ENCODE results near the gene INPP5J. TPM values are rescaled to one million over a fixed set of nuclear protein-coding genes. Genes with fewer than 3 reads are reported as not detected.
"Not testable (repeated sequence)": the region's sequence is repeated elsewhere in the genome, so short reads cannot be mapped to it uniquely, and the experiment has no call there.

INPP5J gene
- total and polyA plus RNA-seq, 9 of the 15 experiments (the other 6 are each of a cell fraction or from before 2014, with no cell fraction given), result 0.10 to 6.3 (median 4.8) TPM

DNA sequence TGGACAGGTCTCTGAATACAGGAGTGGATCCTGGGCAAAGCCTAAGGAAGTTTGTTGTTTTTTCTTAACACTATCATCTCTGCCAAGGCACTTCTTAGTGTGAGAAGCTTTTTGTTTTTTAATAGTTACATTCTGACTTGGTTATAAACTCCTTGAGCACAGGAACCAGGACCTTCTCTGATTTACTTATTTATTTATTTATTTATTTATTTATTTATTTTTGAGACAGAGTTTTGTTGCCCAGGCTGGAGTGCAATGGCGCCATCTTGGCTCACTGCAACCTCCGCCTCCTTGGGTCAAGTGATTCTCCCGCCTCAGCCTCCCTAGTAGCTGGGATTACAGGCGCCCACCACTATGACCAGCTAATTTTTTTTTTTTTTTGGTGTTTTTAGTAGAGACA, 48.2 kb downstream of the INPP5J start:
- H3K9me1 ChIP-seq (ENCODE audit: control insufficient read depth, insufficient read depth, low read length), result no peaks in the 10 kb centered on the region
- no peaks in the 10 kb centered on the region for H3K36me3 ChIP-seq (ENCODE audit: control insufficient read depth, insufficient read depth, low read length)
- no peak for TF ChIP-seq EZH2 (IDR thresholded peaks at IDR 0.05; ENCODE audit: borderline replicate concordance, low read depth, low read length)
- TF ChIP-seq, protein P1, sequence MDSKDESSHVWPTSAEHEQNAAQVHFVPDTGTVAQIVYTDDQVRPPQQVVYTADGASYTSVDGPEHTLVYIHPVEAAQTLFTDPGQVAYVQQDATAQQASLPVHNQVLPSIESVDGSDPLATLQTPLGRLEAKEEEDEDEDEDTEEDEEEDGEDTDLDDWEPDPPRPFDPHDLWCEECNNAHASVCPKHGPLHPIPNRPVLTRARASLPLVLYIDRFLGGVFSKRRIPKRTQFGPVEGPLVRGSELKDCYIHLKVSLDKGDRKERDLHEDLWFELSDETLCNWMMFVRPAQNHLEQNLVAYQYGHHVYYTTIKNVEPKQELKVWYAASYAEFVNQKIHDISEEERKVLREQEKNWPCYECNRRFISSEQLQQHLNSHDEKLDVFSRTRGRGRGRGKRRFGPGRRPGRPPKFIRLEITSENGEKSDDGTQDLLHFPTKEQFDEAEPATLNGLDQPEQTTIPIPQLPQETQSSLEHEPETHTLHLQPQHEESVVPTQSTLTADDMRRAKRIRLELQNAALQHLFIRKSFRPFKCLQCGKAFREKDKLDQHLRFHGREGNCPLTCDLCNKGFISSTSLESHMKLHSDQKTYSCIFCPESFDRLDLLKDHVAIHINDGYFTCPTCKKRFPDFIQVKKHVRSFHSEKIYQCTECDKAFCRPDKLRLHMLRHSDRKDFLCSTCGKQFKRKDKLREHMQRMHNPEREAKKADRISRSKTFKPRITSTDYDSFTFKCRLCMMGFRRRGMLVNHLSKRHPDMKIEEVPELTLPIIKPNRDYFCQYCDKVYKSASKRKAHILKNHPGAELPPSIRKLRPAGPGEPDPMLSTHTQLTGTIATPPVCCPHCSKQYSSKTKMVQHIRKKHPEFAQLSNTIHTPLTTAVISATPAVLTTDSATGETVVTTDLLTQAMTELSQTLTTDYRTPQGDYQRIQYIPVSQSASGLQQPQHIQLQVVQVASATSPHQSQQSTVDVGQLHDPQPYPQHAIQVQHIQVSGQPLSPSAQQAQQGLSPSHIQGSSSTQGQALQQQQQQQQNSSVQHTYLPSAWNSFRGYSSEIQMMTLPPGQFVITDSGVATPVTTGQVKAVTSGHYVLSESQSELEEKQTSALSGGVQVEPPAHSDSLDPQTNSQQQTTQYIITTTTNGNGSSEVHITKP (IDR thresholded peaks at IDR 0.05; ENCODE audit: partially characterized antibody), result peak; percentile 8
- TF ChIP-seq ZNF696 (CRISPR knock-in tag; conservative IDR thresholded peaks at IDR 0.05), result no peak
- 0 out of 2 replicates have a peak, but pooled peaks have one; percentile 44 for TF ChIP-seq ZC3H11A (IDR thresholded peaks at IDR 0.05; ENCODE audit: low read depth, low read length)
- no peaks in the 10 kb centered on the region for H3K27me3 ChIP-seq (ENCODE audit: control insufficient read depth in 2 of 2, insufficient read depth in 2 of 2, low read length in 2 of 2)
- no peaks in the 10 kb centered on the region; the same call in 2 of the 3 replicates for H3K79me2 ChIP-seq (ENCODE audit: control insufficient read depth, insufficient read depth, low read length)
- H2AFZ ChIP-seq (ENCODE audit: low read depth, low read length), result no peak overlapping the region
- no peak for FAIRE-seq
- WGBS (ENCODE audit: insufficient coverage, low coverage, missing lambda C conversion rate), result no CpG with 5 or more reads among the region's 4 CpGs
- in situ Hi-C loops (cut with MboI) (no loop called here), intact Hi-C loops (cut with micrococcal nuclease) (no loop called here)
- H3K4me2 ChIP-seq (ENCODE audit: insufficient read depth, low read length), result no peak overlapping the region
- H3K4me1 ChIP-seq (replicated peaks in 1 of 2; ENCODE audit: control insufficient read depth in 2 of 2, insufficient read depth in 2 of 2, low read length in 2 of 2), result no peaks in the 10 kb centered on the region
- no peaks in the 10 kb centered on the region for H4K20me1 ChIP-seq (replicated peaks; ENCODE audit: control insufficient read depth, insufficient read depth, low read length)
- DNase-seq (ENCODE audit: extremely low read depth in 1 of 4, low spot score in 3 of 4), result no peak
- no TSS peak for BruUV-seq (replicated peaks)
- no peak overlapping the region for H3K27ac ChIP-seq (ENCODE audit: extremely low read depth, low read depth, low read length)
- no peak overlapping the region for H3K4me3 ChIP-seq
- POLR2A ChIA-PET, result interaction anchor here (0.7 kb wide), 1 partner anchor 46 kb away, joined by 3 read pairs; no protein-coding TSS in a partner anchor
- no peaks in the 10 kb centered on the region for H3K9me3 ChIP-seq (replicated peaks; ENCODE audit: control insufficient read depth, insufficient read depth, low read depth, low read length)
- H3K9ac ChIP-seq (ENCODE audit: insufficient read depth in 1 of 2, low read depth in 2 of 2, low read length in 2 of 2), result no peak overlapping the region
- ATAC-seq, result no peak
- CTCF ChIA-PET (ENCODE audit: low intra/inter-chr PET ratio), result no interaction called here

DNA sequence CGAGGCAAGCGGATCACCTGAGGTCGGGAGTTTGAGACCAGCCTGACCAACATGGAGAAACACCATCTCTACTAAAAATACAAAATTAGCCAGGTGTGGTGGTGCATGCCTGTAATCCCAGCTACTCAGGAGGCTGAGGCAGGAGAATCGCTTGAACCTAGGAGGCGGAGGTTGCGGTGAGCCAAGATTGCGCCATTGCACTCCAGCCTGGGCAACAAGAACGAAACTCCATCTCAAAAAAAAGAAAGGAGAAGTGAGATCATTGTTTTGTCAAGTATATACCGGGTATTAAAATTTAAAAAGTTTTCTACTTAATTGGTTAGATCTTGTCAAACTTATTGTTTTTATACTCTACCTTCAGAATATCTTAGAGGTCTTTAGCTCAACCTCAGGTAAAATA, 49.0 kb downstream of the INPP5J start:
- H3K4me3 ChIP-seq; H3K9ac ChIP-seq (ENCODE audit: insufficient read depth in 1 of 2, low read depth in 2 of 2, low read length in 2 of 2); BruUV-seq (replicated peaks); ATAC-seq; H3K36me3 ChIP-seq (ENCODE audit: control insufficient read depth, insufficient read depth, low read length); FAIRE-seq; H3K4me1 ChIP-seq (replicated peaks in 1 of 2; ENCODE audit: control insufficient read depth in 2 of 2, insufficient read depth in 2 of 2, low read length in 2 of 2); H3K27ac ChIP-seq (ENCODE audit: extremely low read depth, low read depth, low read length); H3K79me2 ChIP-seq (ENCODE audit: control insufficient read depth, insufficient read depth, low read length); POLR2A ChIA-PET; DNase-seq (ENCODE audit: extremely low read depth in 1 of 4, low spot score in 3 of 4); H2AFZ ChIP-seq (ENCODE audit: low read depth, low read length); H3K27me3 ChIP-seq (ENCODE audit: control insufficient read depth in 2 of 2, insufficient read depth in 2 of 2, low read length in 2 of 2); in situ Hi-C loops (cut with MboI); H3K9me3 ChIP-seq (replicated peaks; ENCODE audit: control insufficient read depth, insufficient read depth, low read depth, low read length); CTCF ChIA-PET (ENCODE audit: low intra/inter-chr PET ratio); H4K20me1 ChIP-seq (replicated peaks; ENCODE audit: control insufficient read depth, insufficient read depth, low read length); H3K4me2 ChIP-seq (ENCODE audit: insufficient read depth, low read length); H3K9me1 ChIP-seq (ENCODE audit: control insufficient read depth, insufficient read depth, low read length); intact Hi-C loops (cut with micrococcal nuclease): not testable (repeated sequence)
- WGBS (ENCODE audit: insufficient coverage, low coverage, missing lambda C conversion rate), result 91% methylated on average over 5 of the region's 9 CpGs
